Endothelial cell of umbilical vein (primary cell): Measurements from ENCODE around the gene JARID2. TPM values are rescaled to one million over a fixed set of nuclear protein-coding genes. Genes with fewer than 3 reads are reported as not detected.

ENCODE experiments used
- BruUV-seq: library from RNA; stranded (reverse); fragments of 400-500 nt; replicated peaks from 2 replicates; lab custom pipeline; 2021; lab: Mats Ljungman, UMichigan
- CTCF ChIA-PET: fragments of 300-600, 350-600 bp; sonication (Branson Sonifier 250); formaldehyde crosslinking; loops from one replicate; lab custom pipeline; 2021; ENCODE audit warnings: antibody characterized with exemption, inconsistent platforms; lab: Charles Lee
- POLR2A ChIA-PET: fragments of 300-600, 350-600 bp; sonication (Branson Sonifier 250); formaldehyde crosslinking; loops from one replicate; lab custom pipeline; 2021; ENCODE audit warnings: antibody characterized with exemption, inconsistent platforms; lab: Charles Lee
- DNase-seq: peaks from one replicate; pipeline ENCODE4 v3.0.0-alpha.2; 2011; ENCODE audit warnings: low read depth, low spot score
- FAIRE-seq: peaks from 2 replicates; lab custom pipeline; 2011; peaks lifted over from hg19 to GRCh38; lab: Jason Lieb, UNC
- H2AFZ ChIP-seq: 2 replicates; pipeline ENCODE4 v1.6.0; 2012; ENCODE audit warnings: low read depth, low read length, control low read depth, inconsistent platforms
- H3K27ac ChIP-seq: 2 replicates; pipeline ENCODE4 v1.5.1; 2011; ENCODE audit warnings: low read depth, mild to moderate bottlenecking, control low read depth, low read length, moderate library complexity; ENCODE audit not compliant: insufficient read depth
- H3K27me3 ChIP-seq, 2 experiments: 2 replicates each; pipeline versions ENCODE4 v1.6.0 to v1.6.1; 2011; ENCODE audit warnings: low read length in 2 of 2, mixed read lengths in 1 of 2; ENCODE audit not compliant: control insufficient read depth in 2 of 2, insufficient read depth in 2 of 2
- H3K36me3 ChIP-seq, 2 experiments: 2 replicates in 1 of 2; 3 replicates in 1 of 2; pipeline ENCODE4 v1.5.1; 2011; ENCODE audit warnings: low read length in 2 of 2, mild to moderate bottlenecking in 1 of 2, moderate library complexity in 1 of 2; ENCODE audit not compliant: control insufficient read depth in 2 of 2, insufficient read depth in 2 of 2; ENCODE audit errors: extremely low read depth in 1 of 2
- H3K4me1 ChIP-seq: 3 replicates; pipeline ENCODE4 v1.5.1; 2011; ENCODE audit warnings: mild to moderate bottlenecking, low read length; ENCODE audit not compliant: control insufficient read depth, insufficient read depth; ENCODE audit errors: extremely low read depth
- H3K4me2 ChIP-seq: 2 replicates; pipeline ENCODE4 v1.6.1; 2011; ENCODE audit warnings: low read length, control low read depth, mixed read lengths; ENCODE audit not compliant: insufficient read depth
- H3K4me3 ChIP-seq, 3 experiments: fragments of 200-600 bp in 1 of 3; sonication (generic), shearing (Covaris generic) in 1 of 3; replicated peaks in 1 of 3; 2 replicates each; pipeline ENCODE4 v1.5.1; 2011 to 2016; ENCODE audit warnings: control low read depth in 3 of 3, low read length in 3 of 3, mild to moderate bottlenecking in 2 of 3, inconsistent platforms in 1 of 3, low read depth in 1 of 3, moderate library complexity in 1 of 3; ENCODE audit not compliant: insufficient read depth in 1 of 3
- H3K79me2 ChIP-seq: 2 replicates; pipeline ENCODE4 v1.6.0; 2012; ENCODE audit warnings: low read length, inconsistent platforms; ENCODE audit not compliant: control insufficient read depth, insufficient read depth
- H3K9ac ChIP-seq: replicated peaks from 2 replicates; pipeline ENCODE3; 2011; ENCODE audit warnings: low read length, control low read depth; ENCODE audit not compliant: insufficient read depth; ENCODE audit errors: extremely low read depth
- H3K9me1 ChIP-seq: replicated peaks from 3 replicates; pipeline ENCODE4 v1.6.0; 2011; ENCODE audit warnings: mild to moderate bottlenecking, low read length; ENCODE audit not compliant: control insufficient read depth, insufficient read depth; ENCODE audit errors: extremely low read depth
- H3K9me3 ChIP-seq: replicated peaks from 2 replicates; pipeline ENCODE4 v1.5.1; 2012; ENCODE audit warnings: low read length, inconsistent platforms; ENCODE audit not compliant: control insufficient read depth, insufficient read depth
- H4K20me1 ChIP-seq: replicated peaks from 2 replicates; pipeline ENCODE3; 2011; ENCODE audit warnings: mild to moderate bottlenecking, low read length; ENCODE audit not compliant: control insufficient read depth, insufficient read depth; ENCODE audit errors: extremely low read depth
- CTCF ChIP-seq, 2 donors: IDR thresholded peaks; 1 replicate in 1 of 2; 2 replicates in 1 of 2; pipeline ENCODE4 v1.5.1; 2011; ENCODE audit warnings: low read length in 2 of 2, mild to moderate bottlenecking in 2 of 2, moderate library complexity in 2 of 2, control low read depth in 1 of 2, inconsistent platforms in 1 of 2, low read depth in 1 of 2; ENCODE audit not compliant: insufficient read depth in 1 of 2; ENCODE audit errors: extremely low read depth in 1 of 2
- EZH2 ChIP-seq: IDR thresholded peaks from 2 replicates; pipeline ENCODE4 v1.6.1; 2012; ENCODE audit warnings: borderline replicate concordance, low read depth, mild to moderate bottlenecking, moderate library complexity, low read length, inconsistent platforms; ENCODE audit not compliant: severe bottlenecking
- FOS ChIP-seq: IDR thresholded peaks from 2 replicates; pipeline ENCODE4 v1.6.1; 2011; ENCODE audit warnings: mild to moderate bottlenecking, low read length, moderate library complexity, borderline replicate concordance; ENCODE audit not compliant: insufficient read depth
- GATA2 ChIP-seq: IDR thresholded peaks from 2 replicates; pipeline ENCODE4 v1.7.0; 2011; ENCODE audit warnings: low read depth, mild to moderate bottlenecking, moderate library complexity, mixed read lengths, low read length; ENCODE audit not compliant: insufficient read length, insufficient read depth
- JUN ChIP-seq: IDR thresholded peaks from 2 replicates; pipeline ENCODE4 v1.6.1; 2011; ENCODE audit warnings: borderline replicate concordance, low read depth; ENCODE audit not compliant: insufficient read length, insufficient read depth
- MYC ChIP-seq: IDR thresholded peaks from one replicate; pipeline ENCODE4 v1.6.1; 2011; ENCODE audit warnings: mild to moderate bottlenecking, low read depth, low read length
- POLR2A ChIP-seq: IDR thresholded peaks from 2 replicates; pipeline ENCODE4 v1.6.1; 2012; ENCODE audit warnings: low read depth, mild to moderate bottlenecking, control low read depth, low read length
- POLR2AphosphoS5 ChIP-seq: IDR thresholded peaks from 2 replicates; pipeline ENCODE4 v1.6.1; 2012; ENCODE audit warnings: low read depth, mild to moderate bottlenecking, control low read depth, low read length, moderate library complexity; ENCODE audit not compliant: insufficient read depth
- dilution Hi-C: fragments of 300-500 bp; cut with MboI; formaldehyde crosslinking; loops from one replicate; pipeline ENCODE4 v1.15.0; 2019; ENCODE audit warnings: low sequenced_read_pairs; ENCODE audit not compliant: extremely low pct_ligation_motif_present
- intact Hi-C: fragments of 100-400 bp; cut with micrococcal nuclease; formaldehyde crosslinking; loops from one replicate; pipeline ENCODE4 v1.10.0; 2022
- polyA plus RNA-seq, 4 experiments: library from polyadenylated mRNA; depleted of rRNA in 3 of 4; stranded (reverse) in 3 of 4; unstranded in 1 of 4; fragments of >200 nt; gene quantifications; 2 replicates each; pipeline versions ENCODE4 v1.2.1 to v1.2.3, GENCODE V29; 2011 to 2012; ENCODE audit warnings: missing spikeins in 1 of 4
- total RNA-seq: library from RNA; stranded (reverse); gene quantifications from 2 replicates; pipeline ENCODE4 v1.2.3, GENCODE V29; 2021

Gene JARID2
- total and polyA plus RNA-seq, 2 donors (not counting 3 experiments of a cell fraction or from before 2014, with no cell fraction given): 2.9 to 10.6 TPM

- TF ChIP-seq EZH2 (no peak), GATA2 (no peak), POLR2A (no peak), CTCF (IDR thresholded peaks at IDR 0.05; ENCODE audit: extremely low read depth in 1 of 2, insufficient read depth in 1 of 2, low read depth in 1 of 2, low read length in 2 of 2) (no peak), FOS (no peak), POLR2AphosphoS5 (no peak), MYC (no peak), JUN (no peak)
Observed at GRCh38 chr6:15391500-15391899, 145.6 kb downstream of the JARID2 start.

More at GRCh38 chr6:15391500-15391899, 145.6 kb downstream of the JARID2 start:
- Histone ChIP-seq H3K9me1 (no peaks in the 10 kb centered on the region), H2AFZ (no peak overlapping the region), H3K36me3 (no peaks in the 10 kb centered on the region), H3K79me2 (no peaks in the 10 kb centered on the region), H3K4me2 (no peak overlapping the region), H3K27me3 (no peaks in the 10 kb centered on the region), H3K9ac (no peak overlapping the region), H3K9me3 (no peaks in the 10 kb centered on the region), H3K4me3 (no peak overlapping the region), H3K27ac (no peak overlapping the region), H3K4me1 (no peaks in the 10 kb centered on the region), H4K20me1 (no peaks in the 10 kb centered on the region)
- FAIRE-seq (no peak), DNase-seq (no peak)
- ChIA-PET CTCF (interaction anchor here (1.8 to 2.0 kb wide), 2 partner anchors 10 to 143 kb away, joined by 5 to 7 read pairs; no protein-coding TSS in a partner anchor), POLR2A (no interaction called here)
- intact Hi-C loops: loop anchor here (1.0 to 5.0 kb wide), 3 partner anchors 49 to 514 kb away; no protein-coding TSS in a partner anchor
- dilution Hi-C loops: no loop called here
- BruUV-seq: no TSS peak
